GM19351 (cell line): ENCODE data around the gene EXOSC7.
"Not testable (repeated sequence)": the region's sequence is repeated elsewhere in the genome, so short reads cannot be mapped to it uniquely, and the experiment has no call there.

Source experiments
- ATAC-seq: cut with Tn5 transposase; IDR thresholded peaks from one replicate; pipeline ENCODE4 v1.9.1; 2021; ENCODE audit warnings: mild to moderate bottlenecking, moderate library complexity; ENCODE audit not compliant: unreplicated experiment

EXOSC7 gene

GRCh38 chr3:44961888-44962287 lies 14.2 kb upstream of the EXOSC7 start:
- no peak for ATAC-seq

- no peak for ATAC-seq
Observed at GRCh38 chr3:44962621-44963393, 13.2 kb upstream of the EXOSC7 start.

GRCh38 chr3:44963571-44964325 lies 12.3 kb upstream of the EXOSC7 start:
- no peak for ATAC-seq

GRCh38 chr3:44965165-44965564 lies 10.9 kb upstream of the EXOSC7 start:
- ATAC-seq: no peak

- ATAC-seq: no peak
Observed at GRCh38 chr3:44966795-44967278, 9.2 kb upstream of the EXOSC7 start.

GRCh38 chr3:44968447-44968858 lies 7.6 kb upstream of the EXOSC7 start:
- ATAC-seq: no peak

- no peak for ATAC-seq
Observed at GRCh38 chr3:44969154-44969827, 6.8 kb upstream of the EXOSC7 start.

- ATAC-seq: no peak
Observed at GRCh38 chr3:44969828-44970179, 6.2 kb upstream of the EXOSC7 start.

GRCh38 chr3:44970926-44971490 lies 5.0 kb upstream of the EXOSC7 start:
- no peak for ATAC-seq

GRCh38 chr3:44974416-44974815 lies 1.6 kb upstream of the EXOSC7 start:
- no peak for ATAC-seq

GRCh38 chr3:44981220-44981619 lies 5.2 kb downstream of the EXOSC7 start:
- ATAC-seq: no peak

- no peak for ATAC-seq
Observed at GRCh38 chr3:44981751-44982150, 5.7 kb downstream of the EXOSC7 start.

- ATAC-seq: no peak
Observed at GRCh38 chr3:44982817-44983216, 6.8 kb downstream of the EXOSC7 start.

- ATAC-seq: no peak
Observed at GRCh38 chr3:44983484-44983941, 7.5 kb downstream of the EXOSC7 start.

- peak; percentile 55 for ATAC-seq
Observed at GRCh38 chr3:44984335-44984734, 8.3 kb downstream of the EXOSC7 start.

- not testable (repeated sequence) for ATAC-seq
Observed at GRCh38 chr3:44986330-44986729, 10.3 kb downstream of the EXOSC7 start.

- no peak for ATAC-seq
Observed at GRCh38 chr3:44987332-44987731, 11.3 kb downstream of the EXOSC7 start.

GRCh38 chr3:44988073-44988472 lies 12.0 kb downstream of the EXOSC7 start:
- no peak for ATAC-seq

- ATAC-seq: no peak
Observed at GRCh38 chr3:44989141-44989540, 13.1 kb downstream of the EXOSC7 start.

GRCh38 chr3:44989636-44990373 lies 13.8 kb downstream of the EXOSC7 start:
- no peak for ATAC-seq

GRCh38 chr3:44991326-44991725 lies 15.3 kb downstream of the EXOSC7 start:
- ATAC-seq: no peak
